RWPE2 (cell line): ENCODE results near the gene PHC3.

Source experiments
- ATAC-seq: fragments of 200-7000 bp; cut with Tn5 transposase; 3 replicates; pipeline ENCODE4 v1.9.1; 2021; ENCODE audit warnings: low read depth
- DNase-seq: peaks from one replicate; pipeline ENCODE4 v3.0.0-alpha.2; 2020; ENCODE audit warnings: low spot score
- H3K27ac ChIP-seq: fragments of 450-650 bp; 2 replicates; pipeline ENCODE4 v1.5.1; 2017; ENCODE audit warnings: mild to moderate bottlenecking; ENCODE audit not compliant: poor library complexity, severe bottlenecking
- H3K27me3 ChIP-seq: fragments of 250-450 bp; sonication (Bioruptor Pico); 2 replicates; pipeline ENCODE4 v1.5.1; 2021; ENCODE audit warnings: mild to moderate bottlenecking, moderate library complexity; ENCODE audit not compliant: insufficient read depth, poor library complexity, severe bottlenecking
- H3K36me3 ChIP-seq: fragments of 250-450 bp; sonication (Bioruptor Pico); 2 replicates; pipeline ENCODE4 v1.5.1; 2020; ENCODE audit warnings: low read depth, mild to moderate bottlenecking, moderate library complexity
- H3K4me1 ChIP-seq: fragments of 250-450 bp; sonication (Bioruptor Pico); 2 replicates; pipeline ENCODE4 v1.5.1; 2021; ENCODE audit warnings: mild to moderate bottlenecking, moderate library complexity; ENCODE audit not compliant: insufficient read depth, poor library complexity, severe bottlenecking
- H3K4me3 ChIP-seq: fragments of 250-450 bp; sonication (Bioruptor Pico); 2 replicates; pipeline ENCODE4 v1.5.1; 2021; ENCODE audit warnings: mild to moderate bottlenecking, moderate library complexity; ENCODE audit not compliant: severe bottlenecking
- H3K9me3 ChIP-seq: fragments of 250-450 bp; sonication (Bioruptor Pico); 2 replicates; pipeline ENCODE4 v1.5.1; 2021; ENCODE audit warnings: mild to moderate bottlenecking, moderate library complexity; ENCODE audit not compliant: severe bottlenecking
- TF ChIP-seq, protein P1 (sequence below): fragments of 450-650 bp; IDR thresholded peaks from one replicate; pipeline ENCODE4 v1.5.1; 2017; ENCODE audit warnings: mild to moderate bottlenecking, moderate library complexity; ENCODE audit not compliant: poor library complexity, severe bottlenecking

PHC3 gene

DNA sequence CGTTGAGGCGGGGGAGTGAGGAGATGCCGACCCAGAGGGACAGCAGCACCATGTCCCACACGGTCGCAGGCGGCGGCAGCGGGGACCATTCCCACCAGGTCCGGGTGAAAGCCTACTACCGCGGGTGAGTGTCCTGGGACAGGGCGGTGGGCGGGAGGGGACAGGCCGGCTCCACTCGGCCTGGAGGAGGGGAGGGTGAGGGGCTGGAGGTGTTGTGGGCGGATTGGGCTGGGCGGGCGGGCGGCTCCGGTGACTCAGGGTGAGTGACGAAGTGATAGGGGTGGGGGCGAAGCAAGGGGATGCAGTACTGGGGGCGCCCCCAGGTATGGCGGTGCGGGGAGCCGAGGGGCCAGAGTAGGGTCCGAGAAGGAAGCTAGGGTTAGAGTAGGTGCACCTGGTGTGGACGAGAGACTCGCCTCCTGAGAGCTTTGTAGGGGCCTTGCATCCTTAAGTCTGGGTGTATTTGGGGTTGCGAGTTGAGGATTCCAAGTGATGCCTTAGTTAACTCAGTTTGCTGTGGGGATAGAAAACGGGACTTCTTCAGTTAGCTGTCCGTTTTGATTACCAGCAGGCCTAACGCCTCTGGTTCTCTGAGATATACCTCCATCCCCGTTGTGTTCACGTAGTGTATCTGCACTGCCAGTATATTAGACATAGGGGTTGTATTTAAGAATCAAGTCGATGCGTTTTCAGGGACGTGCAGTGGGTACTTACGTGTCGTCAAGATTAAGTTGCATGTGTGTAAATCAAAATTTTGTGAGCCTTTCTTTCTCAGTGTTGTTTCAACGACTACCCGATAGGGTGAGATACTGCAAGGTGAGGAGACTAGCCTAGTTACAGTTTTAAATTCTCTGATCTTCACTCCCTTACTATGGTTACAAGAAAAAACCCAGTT lies 41.4 kb upstream of the PHC3 start:
- TF ChIP-seq, protein P1, sequence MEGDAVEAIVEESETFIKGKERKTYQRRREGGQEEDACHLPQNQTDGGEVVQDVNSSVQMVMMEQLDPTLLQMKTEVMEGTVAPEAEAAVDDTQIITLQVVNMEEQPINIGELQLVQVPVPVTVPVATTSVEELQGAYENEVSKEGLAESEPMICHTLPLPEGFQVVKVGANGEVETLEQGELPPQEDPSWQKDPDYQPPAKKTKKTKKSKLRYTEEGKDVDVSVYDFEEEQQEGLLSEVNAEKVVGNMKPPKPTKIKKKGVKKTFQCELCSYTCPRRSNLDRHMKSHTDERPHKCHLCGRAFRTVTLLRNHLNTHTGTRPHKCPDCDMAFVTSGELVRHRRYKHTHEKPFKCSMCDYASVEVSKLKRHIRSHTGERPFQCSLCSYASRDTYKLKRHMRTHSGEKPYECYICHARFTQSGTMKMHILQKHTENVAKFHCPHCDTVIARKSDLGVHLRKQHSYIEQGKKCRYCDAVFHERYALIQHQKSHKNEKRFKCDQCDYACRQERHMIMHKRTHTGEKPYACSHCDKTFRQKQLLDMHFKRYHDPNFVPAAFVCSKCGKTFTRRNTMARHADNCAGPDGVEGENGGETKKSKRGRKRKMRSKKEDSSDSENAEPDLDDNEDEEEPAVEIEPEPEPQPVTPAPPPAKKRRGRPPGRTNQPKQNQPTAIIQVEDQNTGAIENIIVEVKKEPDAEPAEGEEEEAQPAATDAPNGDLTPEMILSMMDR, result no peak
- peak; percentile 55 for DNase-seq
- Histone ChIP-seq H3K4me1 (peaks cover 40% of the 10 kb centered on the region), H3K36me3 (no peaks in the 10 kb centered on the region), H3K4me3 (peak overlapping the region; percentile 86), H3K9me3 (no peaks in the 10 kb centered on the region), H3K27me3 (no peaks in the 10 kb centered on the region), H3K27ac (peak overlapping the region; percentile 89)
- ATAC-seq, result peak; percentile 33

DNA sequence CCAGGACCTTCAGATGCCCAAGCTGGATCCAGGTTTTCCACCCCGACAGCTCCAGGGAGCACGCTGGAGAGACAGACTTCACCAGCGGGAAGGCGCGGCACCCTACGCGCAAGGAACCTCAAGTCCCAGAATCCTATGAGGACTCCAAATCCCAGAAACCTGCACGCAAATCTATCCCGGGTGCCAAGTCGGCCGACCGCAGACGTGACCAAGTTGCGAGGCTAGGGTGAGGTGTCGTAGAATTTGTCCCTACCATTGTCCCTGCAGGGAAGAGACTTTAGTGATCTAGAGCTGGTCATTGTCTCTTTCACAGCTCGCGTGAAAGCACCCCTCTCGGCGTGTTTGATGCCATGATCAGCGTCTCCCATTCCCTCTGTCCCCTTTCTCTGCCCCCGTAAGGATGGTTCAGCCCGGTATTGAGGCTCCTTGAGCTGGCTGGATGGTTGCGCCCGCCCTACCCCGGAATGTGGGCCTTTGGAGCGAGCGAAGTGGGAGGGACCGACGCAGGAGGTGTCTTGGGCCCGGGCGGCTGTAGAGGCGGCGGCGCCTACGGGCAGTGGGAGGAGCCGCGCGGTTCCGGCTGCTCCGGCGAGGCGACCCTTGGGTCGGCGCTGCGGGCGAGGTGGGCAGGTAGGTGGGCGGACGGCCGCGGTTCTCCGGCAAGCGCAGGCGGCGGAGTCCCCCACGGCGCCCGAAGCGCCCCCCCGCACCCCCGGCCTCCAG lies 40.6 kb upstream of the PHC3 start, which contains the start of gene PRKCI:
PRKCI (plus strand) TSS at position 501 of the 723 bp plus-strand sequence. CDS start 246 bp downstream, outside the sequence.
- H3K27ac ChIP-seq, result peak within 1 kb of the TSS; percentile 89
- peaks cover 32% of the 10 kb centered on the region for H3K4me1 ChIP-seq
- DNase-seq, result peak; percentile 98
- H3K4me3 ChIP-seq, result peak within 1 kb of the TSS; percentile 86
- peak; percentile 92 for ATAC-seq
- H3K9me3 ChIP-seq, result no peaks in the 10 kb centered on the region
- TF ChIP-seq, protein P1, result no peak
- H3K27me3 ChIP-seq, result no peaks in the 10 kb centered on the region
- no peaks in the 10 kb centered on the region for H3K36me3 ChIP-seq

DNA sequence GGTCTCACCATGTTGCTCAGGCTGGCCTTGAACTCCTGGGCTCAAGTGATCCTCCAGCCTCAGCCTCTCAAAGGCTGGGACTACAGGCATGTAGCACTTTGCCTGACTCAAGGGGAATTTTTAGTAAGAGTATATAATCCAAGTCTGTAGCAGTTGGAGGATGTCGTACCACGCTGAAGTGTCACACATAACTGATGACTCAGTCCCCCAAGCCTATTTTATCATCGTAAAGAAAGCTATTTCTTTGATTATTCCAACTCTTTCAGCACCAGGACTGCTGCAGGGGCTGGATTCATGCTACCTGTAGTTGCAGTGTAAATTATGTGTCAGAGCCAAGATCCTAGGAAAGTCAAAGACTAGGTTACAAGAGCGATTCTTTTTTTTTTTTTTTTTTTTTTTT lies 39.3 kb upstream of the PHC3 start:
- H3K4me3 ChIP-seq, result no peak overlapping the region
- H3K36me3 ChIP-seq, result no peaks in the 10 kb centered on the region
- TF ChIP-seq, protein P1, result no peak
- H3K9me3 ChIP-seq, result no peaks in the 10 kb centered on the region
- H3K4me1 ChIP-seq, result peaks cover 19% of the 10 kb centered on the region
- no peak overlapping the region for H3K27ac ChIP-seq
- no peaks in the 10 kb centered on the region for H3K27me3 ChIP-seq
- no peak for ATAC-seq
- no peak for DNase-seq

DNA sequence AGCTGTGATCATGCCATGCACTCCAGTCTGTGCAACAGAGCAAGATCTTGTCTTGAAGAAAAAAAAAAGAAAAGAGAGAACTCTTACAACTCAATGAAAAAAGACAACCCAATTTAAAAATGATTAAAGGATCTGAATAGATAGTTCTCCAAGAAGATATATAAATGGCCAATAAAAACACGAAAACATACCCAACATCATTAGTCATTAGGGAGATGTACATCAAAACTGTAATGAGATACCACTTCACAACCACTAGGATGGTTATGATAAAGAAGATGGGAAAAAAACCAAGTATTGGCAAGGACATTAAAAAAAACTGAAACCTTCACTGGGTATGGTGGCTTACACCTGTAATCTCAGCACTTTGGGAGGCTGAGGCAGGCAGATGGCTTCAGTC lies 38.3 kb upstream of the PHC3 start:
- DNase-seq, result no peak
- TF ChIP-seq, protein P1, result no peak
- H3K9me3 ChIP-seq, result no peaks in the 10 kb centered on the region
- no peak overlapping the region for H3K27ac ChIP-seq
- H3K36me3 ChIP-seq, result no peaks in the 10 kb centered on the region
- H3K4me1 ChIP-seq, result peaks cover 9% of the 10 kb centered on the region
- no peak overlapping the region for H3K4me3 ChIP-seq
- no peak for ATAC-seq
- no peaks in the 10 kb centered on the region for H3K27me3 ChIP-seq
